ENCODE measurements around the gene BLNK.

GRCh38 chr10:96252730-96253129, 18.6 kb downstream of the BLNK start:
- TF ChIP-seq CTCF (IDR thresholded peaks at IDR 0.05) (no peak), POLR2A (IDR thresholded peaks at IDR 0.05) (no peak)
